Kidney epithelial cell (primary cell): ENCODE measurements around the gene HYAL3. TPM values are rescaled to one million over a fixed set of nuclear protein-coding genes. Genes with fewer than 3 reads are reported as not detected.

Experiments
- DNase-seq: peaks from one replicate; pipeline ENCODE4 v3.0.0-alpha.2; 2010; ENCODE audit warnings: low read depth
- H3K27me3 ChIP-seq: 2 replicates; pipeline ENCODE4 v1.6.0; 2011; ENCODE audit warnings: low read length; ENCODE audit not compliant: control insufficient read depth, insufficient read depth
- H3K36me3 ChIP-seq: 2 replicates; pipeline ENCODE4 v1.5.1; 2011; ENCODE audit warnings: low read length; ENCODE audit not compliant: control insufficient read depth, insufficient read depth
- H3K4me3 ChIP-seq: 2 replicates; pipeline ENCODE4 v1.5.1; 2011; ENCODE audit warnings: low read depth, mild to moderate bottlenecking, control low read depth, low read length
- CTCF ChIP-seq: IDR thresholded peaks from 2 replicates; pipeline ENCODE4 v1.5.1; 2011; ENCODE audit warnings: mild to moderate bottlenecking, moderate library complexity, low read length, control low read depth, inconsistent platforms; ENCODE audit not compliant: insufficient read depth, poor library complexity, severe bottlenecking
- total RNA-seq: library from RNA; depleted of rRNA; stranded (reverse); fragments of >200 nt; gene quantifications from 2 replicates; pipeline ENCODE4 v1.2.3, GENCODE V29; 2015

Gene HYAL3
- total RNA-seq, 1 donor from 2014 or later, result 7.6 TPM

- no peak for TF ChIP-seq CTCF
- H3K4me3 ChIP-seq, result no peak overlapping the region
- no peak for DNase-seq
- H3K27me3 ChIP-seq, result peaks cover 3% of the 10 kb centered on the region
- no peaks in the 10 kb centered on the region for H3K36me3 ChIP-seq
Observed at GRCh38 chr3:50268276-50268675, 30.9 kb downstream of the HYAL3 start.

GRCh38 chr3:50267280-50267913, 31.8 kb downstream of the HYAL3 start:
- no peak for DNase-seq
- H3K4me3 ChIP-seq, result peak overlapping the region; percentile 37

GRCh38 chr3:50266836-50267235, 32.4 kb downstream of the HYAL3 start:
- no peaks in the 10 kb centered on the region for H3K36me3 ChIP-seq
- H3K4me3 ChIP-seq, result peak overlapping the region; percentile 37
- DNase-seq, result no peak
- H3K27me3 ChIP-seq, result no peaks in the 10 kb centered on the region
- no peak for TF ChIP-seq CTCF

More at GRCh38 chr3:50267280-50267913, 31.8 kb downstream of the HYAL3 start:
- no peak for TF ChIP-seq CTCF
- H3K27me3 ChIP-seq, result no peaks in the 10 kb centered on the region
- no peaks in the 10 kb centered on the region for H3K36me3 ChIP-seq

GRCh38 chr3:50266017-50266416, 33.2 kb downstream of the HYAL3 start:
- H3K4me3 ChIP-seq, result no peak overlapping the region
- H3K27me3 ChIP-seq, result no peaks in the 10 kb centered on the region
- TF ChIP-seq CTCF, result no peak
- H3K36me3 ChIP-seq, result no peaks in the 10 kb centered on the region
- DNase-seq, result no peak

- Histone ChIP-seq H3K4me3 (no peak overlapping the region), H3K27me3 (no peaks in the 10 kb centered on the region), H3K36me3 (no peaks in the 10 kb centered on the region)
- DNase-seq, result no peak
- TF ChIP-seq CTCF, result no peak
Observed at GRCh38 chr3:50265571-50265970, 33.6 kb downstream of the HYAL3 start.

- no peaks in the 10 kb centered on the region for H3K27me3 ChIP-seq
- DNase-seq, result peak; percentile 32
- no peaks in the 10 kb centered on the region for H3K36me3 ChIP-seq
Observed at GRCh38 chr3:50264964-50265485, 34.2 kb downstream of the HYAL3 start.

More at GRCh38 chr3:50264964-50265485, 34.2 kb downstream of the HYAL3 start:
- no peak for TF ChIP-seq CTCF
- H3K4me3 ChIP-seq, result no peak overlapping the region
